Skeletal muscle satellite cell (primary cell): ENCODE results near the gene TMEM72.

ENCODE experiments used
- H3K27me3 ChIP-seq: 2 replicates; pipeline ENCODE4 v1.7.0; 2013; ENCODE audit warnings: low read length; ENCODE audit not compliant: control insufficient read depth, insufficient read depth
- H3K36me3 ChIP-seq: 2 replicates; pipeline ENCODE4 v1.7.0; 2013; ENCODE audit warnings: mild to moderate bottlenecking, control low read depth, low read length; ENCODE audit not compliant: insufficient read depth
- H3K4me1 ChIP-seq: 2 replicates; pipeline ENCODE4 v1.7.0; 2013; ENCODE audit warnings: low read length; ENCODE audit not compliant: control insufficient read depth, insufficient read depth
- H3K4me2 ChIP-seq: 2 replicates; pipeline ENCODE4 v1.7.0; 2013; ENCODE audit warnings: mild to moderate bottlenecking, low read length
- H3K4me3 ChIP-seq: 2 replicates; pipeline ENCODE4 v1.7.0; 2013; ENCODE audit warnings: low read length
- H3K9ac ChIP-seq: 2 replicates; pipeline ENCODE4 v1.7.0; 2013; ENCODE audit warnings: mild to moderate bottlenecking, low read depth, low read length, moderate library complexity
- H3K9me3 ChIP-seq: replicated peaks from 2 replicates; pipeline ENCODE4 v1.7.0; 2013; ENCODE audit warnings: mild to moderate bottlenecking, control low read depth, low read length

The TMEM72 gene

GRCh38 chr10:44921506-44921905 is 10.4 kb downstream of the TMEM72 start:
- Histone ChIP-seq H3K4me3 (no peak overlapping the region), H3K9me3 (no peaks in the 10 kb centered on the region), H3K27me3 (peaks cover 40% of the 10 kb centered on the region), H3K4me1 (no peaks in the 10 kb centered on the region), H3K36me3 (no peaks in the 10 kb centered on the region), H3K4me2 (no peak overlapping the region), H3K9ac (no peak overlapping the region)

GRCh38 chr10:44922021-44922420 is 10.9 kb downstream of the TMEM72 start:
- Histone ChIP-seq H3K4me1 (no peaks in the 10 kb centered on the region), H3K4me3 (no peak overlapping the region), H3K9ac (no peak overlapping the region), H3K9me3 (no peaks in the 10 kb centered on the region), H3K4me2 (no peak overlapping the region), H3K36me3 (no peaks in the 10 kb centered on the region), H3K27me3 (peaks cover 38% of the 10 kb centered on the region)

GRCh38 chr10:44922796-44923545 is 11.8 kb downstream of the TMEM72 start:
- no peak overlapping the region for H3K4me2 ChIP-seq
- no peaks in the 10 kb centered on the region for H3K4me1 ChIP-seq
- H3K4me3 ChIP-seq = no peak overlapping the region
- H3K9me3 ChIP-seq = no peaks in the 10 kb centered on the region
- H3K36me3 ChIP-seq = no peaks in the 10 kb centered on the region
- H3K9ac ChIP-seq = no peak overlapping the region
- peaks cover 38% of the 10 kb centered on the region for H3K27me3 ChIP-seq

GRCh38 chr10:44923611-44924010 is 12.5 kb downstream of the TMEM72 start:
- Histone ChIP-seq H3K9me3 (no peaks in the 10 kb centered on the region), H3K9ac (no peak overlapping the region), H3K36me3 (no peaks in the 10 kb centered on the region), H3K4me2 (no peak overlapping the region), H3K4me1 (no peaks in the 10 kb centered on the region), H3K4me3 (no peak overlapping the region), H3K27me3 (peaks cover 39% of the 10 kb centered on the region)

- H3K4me1 ChIP-seq = no peaks in the 10 kb centered on the region
- H3K9ac ChIP-seq = no peak overlapping the region
- peaks cover 42% of the 10 kb centered on the region for H3K27me3 ChIP-seq
- no peaks in the 10 kb centered on the region for H3K36me3 ChIP-seq
- no peak overlapping the region for H3K4me2 ChIP-seq
- no peak overlapping the region for H3K4me3 ChIP-seq
- H3K9me3 ChIP-seq = no peaks in the 10 kb centered on the region
Observed at GRCh38 chr10:44924261-44925040, 13.3 kb downstream of the TMEM72 start.

GRCh38 chr10:44925224-44925623 is 14.1 kb downstream of the TMEM72 start:
- Histone ChIP-seq H3K4me3 (no peak overlapping the region), H3K4me2 (no peak overlapping the region), H3K27me3 (peaks cover 42% of the 10 kb centered on the region), H3K36me3 (no peaks in the 10 kb centered on the region), H3K4me1 (no peaks in the 10 kb centered on the region), H3K9ac (no peak overlapping the region), H3K9me3 (no peaks in the 10 kb centered on the region)

GRCh38 chr10:44925811-44926750 is 14.9 kb downstream of the TMEM72 start:
- H3K4me1 ChIP-seq = no peaks in the 10 kb centered on the region
- H3K4me2 ChIP-seq = no peak overlapping the region
- no peaks in the 10 kb centered on the region for H3K36me3 ChIP-seq
- no peak overlapping the region for H3K9ac ChIP-seq
- peaks cover 33% of the 10 kb centered on the region for H3K27me3 ChIP-seq
- H3K4me3 ChIP-seq = no peak overlapping the region
- no peaks in the 10 kb centered on the region for H3K9me3 ChIP-seq

GRCh38 chr10:44926751-44927351 is 15.7 kb downstream of the TMEM72 start:
- Histone ChIP-seq H3K4me2 (no peak overlapping the region), H3K9me3 (no peaks in the 10 kb centered on the region), H3K4me3 (no peak overlapping the region), H3K27me3 (peaks cover 30% of the 10 kb centered on the region), H3K36me3 (no peaks in the 10 kb centered on the region), H3K9ac (no peak overlapping the region), H3K4me1 (no peaks in the 10 kb centered on the region)

GRCh38 chr10:44927352-44927751 is 16.2 kb downstream of the TMEM72 start:
- Histone ChIP-seq H3K36me3 (no peaks in the 10 kb centered on the region), H3K9me3 (no peaks in the 10 kb centered on the region), H3K4me1 (no peaks in the 10 kb centered on the region), H3K4me3 (no peak overlapping the region), H3K27me3 (peaks cover 30% of the 10 kb centered on the region), H3K4me2 (no peak overlapping the region), H3K9ac (no peak overlapping the region)

GRCh38 chr10:44928462-44928861 is 17.3 kb downstream of the TMEM72 start:
- peaks cover 30% of the 10 kb centered on the region for H3K27me3 ChIP-seq
- H3K9me3 ChIP-seq = no peaks in the 10 kb centered on the region
- no peaks in the 10 kb centered on the region for H3K36me3 ChIP-seq
- no peaks in the 10 kb centered on the region for H3K4me1 ChIP-seq
- no peak overlapping the region for H3K4me3 ChIP-seq
- no peak overlapping the region for H3K9ac ChIP-seq
- no peak overlapping the region for H3K4me2 ChIP-seq
